Thymus (tissue), 14 donors: Measurements from ENCODE around the gene LRRC18. TPM values are rescaled to one million over a fixed set of nuclear protein-coding genes. Genes with fewer than 3 reads are reported as not detected.
A peak's percentile ranks its signal among the peaks of the same experiment; 100 is the strongest.

Experiments
- DNase-seq, 9 donors: peaks; one replicate each; pipeline ENCODE4 v3.0.0-alpha.2; 2013; ENCODE audit warnings: low spot score in 9 of 9, low read depth in 6 of 9, missing footprints in 1 of 9
- H3K27ac ChIP-seq, 2 donors: one replicate each; pipeline ENCODE4 v1.5.1; 2013; ENCODE audit warnings: control low read depth in 1 of 2, low read depth in 1 of 2, low read length in 1 of 2, mild to moderate bottlenecking in 1 of 2, moderate library complexity in 1 of 2
- H3K27me3 ChIP-seq, 2 donors: one replicate each; pipeline ENCODE4 v1.5.1; 2013; ENCODE audit warnings: low read length in 1 of 2; ENCODE audit not compliant: control insufficient read depth in 2 of 2, insufficient read depth in 1 of 2
- H3K36me3 ChIP-seq, 2 donors: one replicate each; pipeline ENCODE4 v1.5.1; 2013; ENCODE audit warnings: low read length in 1 of 2, mild to moderate bottlenecking in 1 of 2, moderate library complexity in 1 of 2; ENCODE audit not compliant: control insufficient read depth in 2 of 2, insufficient read depth in 2 of 2
- H3K4me1 ChIP-seq, 2 donors: one replicate each; pipeline ENCODE4 v1.5.1; 2013; ENCODE audit warnings: low read length in 2 of 2; ENCODE audit not compliant: control insufficient read depth in 2 of 2, insufficient read depth in 2 of 2
- H3K4me3 ChIP-seq, 2 donors: one replicate each; pipeline ENCODE4 v1.5.1; 2013; ENCODE audit warnings: low read length in 2 of 2, control low read depth in 1 of 2, mild to moderate bottlenecking in 1 of 2
- H3K9me3 ChIP-seq, 2 donors: one replicate each; pipeline ENCODE4 v1.5.1; 2013; ENCODE audit warnings: low read length in 1 of 2, mild to moderate bottlenecking in 1 of 2; ENCODE audit not compliant: control insufficient read depth in 2 of 2, insufficient read depth in 1 of 2
- WGBS: extraction: QIAGEN DNeasy Blood & Tissue Kit; methylation state at CpG from one replicate; pipeline ENCODE4 v1.1.7; 2013; 5-methylcytosine and 5-hydroxymethylcytosine counted together
- long read RNA-seq, 10 donors: transcript quantifications; one replicate each; lab custom pipeline, GENCODE V29; 2026
- polyA plus RNA-seq: library from polyadenylated mRNA; stranded (reverse); fragments of 200-250 nt; gene quantifications from one replicate; pipeline ENCODE4 v1.2.3, GENCODE V29; 2013
- total RNA-seq: library from RNA; stranded (reverse); fragments of 120-200 nt; gene quantifications from one replicate; pipeline ENCODE4 v1.2.4, GENCODE V29; 2013
- donor health status: healthy.

LRRC18 gene
- 0.05 TPM for total RNA-seq
- 0.07 TPM for polyA plus RNA-seq
- long read RNA-seq, donor 1 = 0 reads
- long read RNA-seq, donor 2 = 0 reads
- long read RNA-seq, donor 3 = 0 reads
- long read RNA-seq, donor 4 = 0 reads
- long read RNA-seq, donor 5 = 0 reads
- long read RNA-seq, donor 6 = 0 reads
- long read RNA-seq, donor 7 = 0 reads
- long read RNA-seq, donor 8 = 0 reads
- long read RNA-seq, donor 9 = 0 reads
- long read RNA-seq, donor 10 = 0 reads

GRCh38 chr10:48939790-48940325 is at the start of gene LRRC18:
Gene LRRC18 (minus strand): TSS chr10:48939840. CDS start chr10:48914155, 25,685 bp downstream.
- H3K4me1 ChIP-seq = no peaks in the 10 kb centered on the region
- H3K4me3 ChIP-seq = no peak within 1 kb of the TSS
- no peak for DNase-seq
- H3K36me3 ChIP-seq = no peaks in the 10 kb centered on the region
- 97% methylated on average over 2 of the region's 2 CpGs for WGBS
- H3K9me3 ChIP-seq = no peaks in the 10 kb centered on the region
- no peak within 1 kb of the TSS for H3K27ac ChIP-seq
- H3K27me3 ChIP-seq = no peaks in the 10 kb centered on the region

GRCh38 chr10:48985621-48986158 is 46.0 kb upstream of the LRRC18 start:
- Histone ChIP-seq H3K9me3 (no peaks in the 10 kb centered on the region), H3K27ac (no peak overlapping the region), H3K27me3 (no peaks in the 10 kb centered on the region), H3K4me3 (no peak overlapping the region), H3K36me3 (no peaks in the 10 kb centered on the region), H3K4me1 (peaks cover 0 to 2% of the 10 kb centered on the region in 2 donors)
- WGBS = 98% methylated on average over 7 of the region's 7 CpGs
- no peak for DNase-seq

GRCh38 chr10:48983648-48984351 is 44.2 kb upstream of the LRRC18 start:
- Histone ChIP-seq H3K27me3 (no peaks in the 10 kb centered on the region), H3K4me3 (no peak overlapping the region), H3K9me3 (no peaks in the 10 kb centered on the region), H3K4me1 (peaks cover 0 to 2% of the 10 kb centered on the region in 2 donors), H3K27ac (no peak overlapping the region), H3K36me3 (no peaks in the 10 kb centered on the region)
- WGBS = 88% methylated on average over 5 of the region's 5 CpGs
- DNase-seq = no peak

- Histone ChIP-seq H3K4me1 (peaks cover 0 to 2% of the 10 kb centered on the region in 2 donors), H3K4me3 (no peak overlapping the region), H3K36me3 (no peaks in the 10 kb centered on the region), H3K27ac (no peak overlapping the region), H3K9me3 (no peaks in the 10 kb centered on the region), H3K27me3 (no peaks in the 10 kb centered on the region)
- 98% methylated on average over 5 of the region's 5 CpGs for WGBS
- DNase-seq = no peak
These were observed 42.9 kb upstream of the LRRC18 start for GRCh38 chr10:48982584-48982983.

GRCh38 chr10:48981310-48981907 is 41.8 kb upstream of the LRRC18 start:
- no peaks in the 10 kb centered on the region for H3K27me3 ChIP-seq
- 66% methylated on average over 12 of the region's 12 CpGs for WGBS
- H3K27ac ChIP-seq = no peak overlapping the region
- no peak overlapping the region for H3K4me3 ChIP-seq
- no peaks in the 10 kb centered on the region for H3K9me3 ChIP-seq
- peaks cover 0 to 2% of the 10 kb centered on the region in 2 donors for H3K4me1 ChIP-seq
- DNase-seq = peak in 7 of 9 donors; percentile 8 to 49 (median 22)
- no peaks in the 10 kb centered on the region for H3K36me3 ChIP-seq

- Histone ChIP-seq H3K27me3 (no peaks in the 10 kb centered on the region), H3K27ac (no peak overlapping the region), H3K4me1 (peaks cover 0 to 2% of the 10 kb centered on the region in 2 donors), H3K9me3 (no peaks in the 10 kb centered on the region), H3K4me3 (no peak overlapping the region), H3K36me3 (no peaks in the 10 kb centered on the region)
- 95% methylated on average over 5 of the region's 5 CpGs for WGBS
- DNase-seq = no peak
These were observed 38.7 kb upstream of the LRRC18 start for GRCh38 chr10:48978318-48978717.

GRCh38 chr10:48976196-48976595 is 36.6 kb upstream of the LRRC18 start:
- Histone ChIP-seq H3K27me3 (no peaks in the 10 kb centered on the region), H3K4me3 (no peak overlapping the region), H3K9me3 (no peaks in the 10 kb centered on the region), H3K4me1 (no peaks in the 10 kb centered on the region), H3K36me3 (no peaks in the 10 kb centered on the region), H3K27ac (no peak overlapping the region)
- DNase-seq = no peak

- DNase-seq = no peak
- Histone ChIP-seq H3K4me3 (no peak overlapping the region), H3K36me3 (no peaks in the 10 kb centered on the region), H3K27ac (no peak overlapping the region), H3K27me3 (no peaks in the 10 kb centered on the region), H3K9me3 (no peaks in the 10 kb centered on the region), H3K4me1 (no peaks in the 10 kb centered on the region)
- 96% methylated on average over 12 of the region's 12 CpGs for WGBS
These were observed 35.0 kb upstream of the LRRC18 start for GRCh38 chr10:48974510-48975156.
